ENCODE measurements around the gene TBC1D24. TPM values are rescaled to one million over a fixed set of nuclear protein-coding genes. Genes with fewer than 3 reads are reported as not detected.
A peak's percentile ranks its signal among the peaks of the same experiment; 100 is the strongest.

The TBC1D24 gene
- total and polyA plus RNA-seq, 9 of the 15 experiments (the other 6 are each of a cell fraction or from before 2014, with no cell fraction given), result 1.7 to 22.6 (median 7.2) TPM

DNA sequence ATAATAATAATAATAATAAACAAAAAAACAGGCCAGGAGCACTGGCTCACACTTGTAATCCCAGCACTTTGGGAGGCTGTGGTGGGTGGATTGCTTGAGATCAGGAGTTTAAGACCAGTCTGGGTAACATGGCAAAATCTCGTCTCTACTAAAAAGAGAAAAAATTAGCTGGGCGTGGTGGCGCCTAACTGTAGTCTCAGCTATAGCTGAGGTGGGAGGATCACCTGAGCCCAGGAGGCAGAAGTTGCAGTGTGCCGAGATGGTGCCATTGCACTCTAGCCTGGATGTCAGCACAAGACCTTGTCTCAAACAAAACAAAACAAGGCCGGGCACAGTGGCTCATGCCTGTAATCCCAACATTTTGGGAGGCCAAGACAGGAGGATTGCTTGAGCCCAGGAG, 20.1 kb downstream of the TBC1D24 start:
- no TSS peak for BruUV-seq (replicated peaks)
- Histone ChIP-seq H3K9me1 (ENCODE audit: control insufficient read depth, insufficient read depth, low read length) (no peaks in the 10 kb centered on the region), H3K27me3 (ENCODE audit: control insufficient read depth in 2 of 2, insufficient read depth in 2 of 2, low read length in 2 of 2) (no peaks in the 10 kb centered on the region), H3K36me3 (ENCODE audit: control insufficient read depth, insufficient read depth, low read length) (peaks cover 51% of the 10 kb centered on the region; the same call in 2 of the 3 replicates), H2AFZ (ENCODE audit: low read depth, low read length) (no peak overlapping the region), H3K79me2 (ENCODE audit: control insufficient read depth, insufficient read depth, low read length) (peaks cover 24% of the 10 kb centered on the region), H3K4me1 (replicated peaks in 1 of 2; ENCODE audit: control insufficient read depth in 2 of 2, insufficient read depth in 2 of 2, low read length in 2 of 2) (peaks cover 17 to 51% of the 10 kb centered on the region in 2 experiments; a peak in 4 of 5 replicates), H4K20me1 (replicated peaks; ENCODE audit: control insufficient read depth, insufficient read depth, low read length) (peaks cover 6% of the 10 kb centered on the region), H3K9ac (ENCODE audit: insufficient read depth in 1 of 2, low read depth in 2 of 2, low read length in 2 of 2) (peak overlapping the region in 1 of 2 experiments; percentile 72; a peak in 1 of 4 replicates), H3K27ac (ENCODE audit: extremely low read depth, low read depth, low read length) (no peak overlapping the region), H3K4me3 (no peak overlapping the region), H3K4me2 (ENCODE audit: insufficient read depth, low read length) (no peak overlapping the region), H3K9me3 (replicated peaks; ENCODE audit: control insufficient read depth, insufficient read depth, low read depth, low read length) (no peaks in the 10 kb centered on the region)
- DNase-seq (ENCODE audit: extremely low read depth in 1 of 4, low spot score in 3 of 4) (no peak), ATAC-seq (no peak), FAIRE-seq (no peak)
- intact Hi-C loops (cut with micrococcal nuclease) (loop anchor here (5.0 kb wide), 1 partner anchor 298 kb away; the partner anchor contains the start of gene CASKIN1), in situ Hi-C loops (cut with MboI) (no loop called here)
- ChIA-PET CTCF (ENCODE audit: low intra/inter-chr PET ratio) (no interaction called here), POLR2A (interaction anchor here (0.6 to 2.3 kb wide), 2 partner anchors 10 to 52 kb away, joined by 3 to 7 read pairs; no protein-coding TSS in a partner anchor)
- TF ChIP-seq NFRKB (IDR thresholded peaks at IDR 0.05; ENCODE audit: low read depth) (no peak), ZBTB7A (IDR thresholded peaks at IDR 0.05; ENCODE audit: borderline replicate concordance, control insufficient read depth, low read depth, low read length) (no peak), NCOA2 (IDR thresholded peaks at IDR 0.05; ENCODE audit: partially characterized antibody in 2 of 2) (no peak), CBFA2T2 (conservative IDR thresholded peaks at IDR 0.05) (no peak)
- TF ChIP-seq, protein P1, sequence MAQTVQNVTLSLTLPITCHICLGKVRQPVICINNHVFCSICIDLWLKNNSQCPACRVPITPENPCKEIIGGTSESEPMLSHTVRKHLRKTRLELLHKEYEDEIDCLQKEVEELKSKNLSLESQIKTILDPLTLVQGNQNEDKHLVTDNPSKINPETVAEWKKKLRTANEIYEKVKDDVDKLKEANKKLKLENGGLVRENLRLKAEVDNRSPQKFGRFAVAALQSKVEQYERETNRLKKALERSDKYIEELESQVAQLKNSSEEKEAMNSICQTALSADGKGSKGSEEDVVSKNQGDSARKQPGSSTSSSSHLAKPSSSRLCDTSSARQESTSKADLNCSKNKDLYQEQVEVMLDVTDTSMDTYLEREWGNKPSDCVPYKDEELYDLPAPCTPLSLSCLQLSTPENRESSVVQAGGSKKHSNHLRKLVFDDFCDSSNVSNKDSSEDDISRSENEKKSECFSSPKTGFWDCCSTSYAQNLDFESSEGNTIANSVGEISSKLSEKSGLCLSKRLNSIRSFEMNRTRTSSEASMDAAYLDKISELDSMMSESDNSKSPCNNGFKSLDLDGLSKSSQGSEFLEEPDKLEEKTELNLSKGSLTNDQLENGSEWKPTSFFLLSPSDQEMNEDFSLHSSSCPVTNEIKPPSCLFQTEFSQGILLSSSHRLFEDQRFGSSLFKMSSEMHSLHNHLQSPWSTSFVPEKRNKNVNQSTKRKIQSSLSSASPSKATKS (CRISPR knock-in tag; IDR thresholded peaks at IDR 0.05), result no peak
- TF ChIP-seq, protein P2, sequence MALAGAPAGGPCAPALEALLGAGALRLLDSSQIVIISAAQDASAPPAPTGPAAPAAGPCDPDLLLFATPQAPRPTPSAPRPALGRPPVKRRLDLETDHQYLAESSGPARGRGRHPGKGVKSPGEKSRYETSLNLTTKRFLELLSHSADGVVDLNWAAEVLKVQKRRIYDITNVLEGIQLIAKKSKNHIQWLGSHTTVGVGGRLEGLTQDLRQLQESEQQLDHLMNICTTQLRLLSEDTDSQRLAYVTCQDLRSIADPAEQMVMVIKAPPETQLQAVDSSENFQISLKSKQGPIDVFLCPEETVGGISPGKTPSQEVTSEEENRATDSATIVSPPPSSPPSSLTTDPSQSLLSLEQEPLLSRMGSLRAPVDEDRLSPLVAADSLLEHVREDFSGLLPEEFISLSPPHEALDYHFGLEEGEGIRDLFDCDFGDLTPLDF (CRISPR knock-in tag; IDR thresholded peaks at IDR 0.05), result no peak
- TF ChIP-seq, protein P3, sequence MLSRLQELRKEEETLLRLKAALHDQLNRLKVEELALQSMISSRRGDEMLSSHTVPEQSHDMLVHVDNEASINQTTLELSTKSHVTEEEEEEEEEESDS (CRISPR knock-in tag; IDR thresholded peaks at IDR 0.05), result no peak
- WGBS (ENCODE audit: insufficient coverage, low coverage, missing lambda C conversion rate), result 91% methylated on average over 5 of the region's 5 CpGs
